OCI-LY7 (cell line): ENCODE data around the gene GRK5. TPM values are rescaled to one million over a fixed set of nuclear protein-coding genes. Genes with fewer than 3 reads are reported as not detected.

Experiments used
- BruUV-seq: library from RNA; stranded (reverse); fragments of 400-500 nt; replicated peaks from 2 replicates; lab custom pipeline; 2021; lab: Mats Ljungman, UMichigan
- CTCF ChIA-PET: fragments of 300-600 bp; sonication (Branson Sonifier 250); formaldehyde crosslinking; loops from one replicate; lab custom pipeline; 2022; ENCODE audit warnings: antibody characterized with exemption; ENCODE audit not compliant: unreplicated experiment; lab: Charles Lee
- POLR2A ChIA-PET: fragments of 300-600 bp; sonication (Branson Sonifier 250); formaldehyde crosslinking; loops from one replicate; lab custom pipeline; 2022; ENCODE audit warnings: antibody characterized with exemption; lab: Charles Lee
- DNase-seq: peaks from one replicate; pipeline ENCODE4 v3.0.0-alpha.2; 2015; ENCODE audit warnings: low spot score
- H2AFZ ChIP-seq: fragments of 200-600 bp; sonication (generic), shearing (Covaris generic); 2 replicates; pipeline ENCODE4 v1.6.1; 2014; ENCODE audit warnings: mild to moderate bottlenecking, antibody characterized with exemption, low read length, moderate library complexity
- H3K27ac ChIP-seq: fragments of 200-600 bp; sonication (generic); 2 replicates; pipeline ENCODE4 v1.5.1; 2014; ENCODE audit warnings: mixed run types, low read depth, mild to moderate bottlenecking, moderate library complexity, low read length, inconsistent platforms; ENCODE audit not compliant: poor library complexity, severe bottlenecking
- H3K36me3 ChIP-seq: fragments of 200-600 bp; sonication (generic); 2 replicates; pipeline ENCODE4 v1.6.1; 2014; ENCODE audit warnings: mild to moderate bottlenecking, antibody characterized with exemption, low read length, moderate library complexity, mixed read lengths; ENCODE audit not compliant: insufficient read depth
- H3K4me1 ChIP-seq: fragments of 200-600 bp; sonication (generic); 2 replicates; pipeline ENCODE4 v1.5.1; 2014; ENCODE audit warnings: mild to moderate bottlenecking, low read length; ENCODE audit not compliant: insufficient read depth, poor library complexity, severe bottlenecking
- H3K4me2 ChIP-seq: fragments of 200-600 bp; sonication (generic); 2 replicates; pipeline ENCODE4 v1.6.1; 2014; ENCODE audit warnings: mild to moderate bottlenecking, low read length
- H3K4me3 ChIP-seq: fragments of 200-600 bp; sonication (generic); 2 replicates; pipeline ENCODE4 v1.5.1; 2014; ENCODE audit warnings: mild to moderate bottlenecking, low read depth, low read length; ENCODE audit not compliant: poor library complexity, severe bottlenecking
- H3K79me2 ChIP-seq: fragments of 200-600 bp; sonication (generic); 2 replicates; pipeline ENCODE4 v1.6.1; 2016; ENCODE audit warnings: low read depth, mild to moderate bottlenecking, low read length, moderate library complexity, mixed read lengths; ENCODE audit not compliant: insufficient read depth
- H3K9me2 ChIP-seq: fragments of 200-600 bp; sonication (generic); 2 replicates; pipeline ENCODE4 v1.6.1; 2016; ENCODE audit warnings: mild to moderate bottlenecking, low read length, mixed read lengths; ENCODE audit not compliant: insufficient read depth
- H3K9me3 ChIP-seq: fragments of 200-600 bp; sonication (generic); 2 replicates; pipeline ENCODE4 v1.6.1; 2014; ENCODE audit warnings: mild to moderate bottlenecking, mixed run types, low read length, mixed read lengths
- H4K20me1 ChIP-seq: fragments of 200-600 bp; sonication (generic); 2 replicates; pipeline ENCODE4 v1.6.1; 2014; ENCODE audit warnings: mild to moderate bottlenecking, antibody characterized with exemption, low read length, moderate library complexity, mixed read lengths; ENCODE audit not compliant: insufficient read depth
- EZH2phosphoT487 ChIP-seq: fragments of 200-600 bp; sonication (generic); IDR thresholded peaks from 2 replicates; pipeline ENCODE4 v1.6.1; 2018; ENCODE audit warnings: low read depth, borderline replicate concordance, mild to moderate bottlenecking, mixed run types, antibody characterized with exemption, low read length, moderate library complexity, mixed read lengths
- intact Hi-C: fragments of 100-400 bp; cut with micrococcal nuclease; formaldehyde crosslinking; loops from one replicate; pipeline ENCODE4 v1.10.0; 2022; ENCODE audit not compliant: unreplicated experiment
- total RNA-seq, 2 experiments: library from RNA; depleted of rRNA in 1 of 2; stranded (reverse); fragments of >200 nt in 1 of 2; shearing (Covaris generic) in 1 of 2; gene quantifications; 2 replicates each; pipeline ENCODE4 v1.2.3, GENCODE V29; 2014 to 2022
- TF ChIP-seq, protein P1 (sequence below): fragments of 200-600 bp; sonication (generic); conservative IDR thresholded peaks from 2 replicates; pipeline ENCODE4 v1.5.1; 2014; ENCODE audit warnings: mild to moderate bottlenecking, antibody characterized with exemption, low read length, moderate library complexity, mixed read lengths

The GRK5 gene
- total RNA-seq, 2 experiments from 2014 or later = 4.7 to 10.2 TPM

DNA sequence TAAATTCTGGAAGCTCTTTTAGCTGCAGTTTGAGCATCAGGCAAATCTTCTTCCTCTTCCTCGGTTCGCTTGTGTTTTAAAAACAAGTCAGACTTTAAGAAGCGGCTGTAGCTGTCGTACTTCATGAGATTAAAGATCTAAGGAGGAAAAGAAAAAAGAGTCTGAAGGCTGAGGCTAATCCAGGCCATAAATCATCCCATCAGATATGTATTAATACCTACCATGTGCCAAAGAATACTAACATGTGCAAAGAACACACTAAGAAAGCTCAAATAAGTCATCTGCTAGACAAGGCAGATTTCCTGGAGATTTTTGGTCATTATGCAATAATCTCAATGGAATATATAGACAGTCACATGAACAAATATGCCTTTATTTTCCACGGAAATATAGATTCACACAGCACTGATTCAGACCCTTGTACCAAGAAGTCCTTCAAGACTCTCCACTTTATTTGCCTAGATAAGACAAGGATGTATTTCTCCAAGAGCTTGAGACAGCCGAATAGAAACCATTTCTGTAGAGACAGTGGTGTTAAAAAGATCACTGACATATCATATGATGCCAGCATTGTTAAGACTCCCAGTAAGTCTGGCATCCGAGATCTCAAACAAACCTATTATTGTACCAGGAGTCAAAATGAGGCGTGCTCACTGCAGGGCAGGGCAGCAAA, 292.9 kb downstream of the GRK5 start:
- no peak for DNase-seq
- intact Hi-C loops = loop anchor here (5.0 kb wide), 2 partner anchors 42 to 193 kb away; partner anchors contain the start of gene RGS10
- Histone ChIP-seq H3K9me3 (no peaks in the 10 kb centered on the region), H3K4me2 (no peak overlapping the region), H2AFZ (no peak overlapping the region), H4K20me1 (no peaks in the 10 kb centered on the region), H3K9me2 (no peaks in the 10 kb centered on the region), H3K27ac (no peak overlapping the region), H3K4me1 (peaks cover 33% of the 10 kb centered on the region), H3K36me3 (0 out of 2 replicates have a peak, but pooled peaks cover 3% of the 10 kb centered on the region), H3K4me3 (no peak overlapping the region), H3K79me2 (no peaks in the 10 kb centered on the region)
- ChIA-PET CTCF (no interaction called here), POLR2A (interaction anchor here (1.2 to 1.3 kb wide), 2 partner anchors 9 to 42 kb away, joined by 3 to 5 read pairs; partner anchors contain the start of gene RGS10)
- TF ChIP-seq, protein P1, sequence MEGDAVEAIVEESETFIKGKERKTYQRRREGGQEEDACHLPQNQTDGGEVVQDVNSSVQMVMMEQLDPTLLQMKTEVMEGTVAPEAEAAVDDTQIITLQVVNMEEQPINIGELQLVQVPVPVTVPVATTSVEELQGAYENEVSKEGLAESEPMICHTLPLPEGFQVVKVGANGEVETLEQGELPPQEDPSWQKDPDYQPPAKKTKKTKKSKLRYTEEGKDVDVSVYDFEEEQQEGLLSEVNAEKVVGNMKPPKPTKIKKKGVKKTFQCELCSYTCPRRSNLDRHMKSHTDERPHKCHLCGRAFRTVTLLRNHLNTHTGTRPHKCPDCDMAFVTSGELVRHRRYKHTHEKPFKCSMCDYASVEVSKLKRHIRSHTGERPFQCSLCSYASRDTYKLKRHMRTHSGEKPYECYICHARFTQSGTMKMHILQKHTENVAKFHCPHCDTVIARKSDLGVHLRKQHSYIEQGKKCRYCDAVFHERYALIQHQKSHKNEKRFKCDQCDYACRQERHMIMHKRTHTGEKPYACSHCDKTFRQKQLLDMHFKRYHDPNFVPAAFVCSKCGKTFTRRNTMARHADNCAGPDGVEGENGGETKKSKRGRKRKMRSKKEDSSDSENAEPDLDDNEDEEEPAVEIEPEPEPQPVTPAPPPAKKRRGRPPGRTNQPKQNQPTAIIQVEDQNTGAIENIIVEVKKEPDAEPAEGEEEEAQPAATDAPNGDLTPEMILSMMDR = no peak
- TF ChIP-seq EZH2phosphoT487 = no peak
- BruUV-seq = no TSS peak

- CTCF ChIA-PET = no interaction called here
- no peak overlapping the region for H3K27ac ChIP-seq
- intact Hi-C loops = loop anchor here (5.0 kb wide), 2 partner anchors 41 to 194 kb away; partner anchors contain the start of gene RGS10
Measured at GRCh38 chr10:119500821-119501220, 293.4 kb downstream of the GRK5 start.

More at GRCh38 chr10:119500821-119501220, 293.4 kb downstream of the GRK5 start:
- H3K9me3 ChIP-seq = no peaks in the 10 kb centered on the region
- H4K20me1 ChIP-seq = no peaks in the 10 kb centered on the region
- TF ChIP-seq EZH2phosphoT487 = no peak
- TF ChIP-seq, protein P1 = no peak
- H3K4me3 ChIP-seq = no peak overlapping the region
- no TSS peak for BruUV-seq
- H3K79me2 ChIP-seq = no peaks in the 10 kb centered on the region
- DNase-seq = peak; percentile 16
- H3K4me1 ChIP-seq = peaks cover 33% of the 10 kb centered on the region
- H2AFZ ChIP-seq = no peak overlapping the region
- peak overlapping the region; percentile 20; the same call in 1 of the 2 replicates for H3K4me2 ChIP-seq
- H3K9me2 ChIP-seq = no peaks in the 10 kb centered on the region
- 0 out of 2 replicates have a peak, but pooled peaks cover 3% of the 10 kb centered on the region for H3K36me3 ChIP-seq
- POLR2A ChIA-PET = interaction anchor here (0.6 to 1.3 kb wide), 3 partner anchors 10 to 42 kb away, joined by 3 to 5 read pairs (median 5); partner anchors contain the start of gene RGS10
